A172 (cell line): Measurements from ENCODE around the gene PRSS50. TPM values are rescaled to one million over a fixed set of nuclear protein-coding genes. Genes with fewer than 3 reads are reported as not detected.

Source experiments
- DNase-seq: peaks from one replicate; pipeline ENCODE4 v3.0.0-alpha.2; 2015; ENCODE audit warnings: low spot score
- total RNA-seq: library from RNA; depleted of rRNA; stranded (reverse); fragments of >200 nt; shearing (Covaris generic); gene quantifications from 2 replicates; pipeline ENCODE4 v1.2.3, GENCODE V29; 2014; rRNA removed

Gene PRSS50
- total RNA-seq, 1 experiment from 2014 or later, result not detected

GRCh38 chr3:46670000-46670890 is 47.4 kb downstream of the PRSS50 start:
- no peak for DNase-seq

DNA sequence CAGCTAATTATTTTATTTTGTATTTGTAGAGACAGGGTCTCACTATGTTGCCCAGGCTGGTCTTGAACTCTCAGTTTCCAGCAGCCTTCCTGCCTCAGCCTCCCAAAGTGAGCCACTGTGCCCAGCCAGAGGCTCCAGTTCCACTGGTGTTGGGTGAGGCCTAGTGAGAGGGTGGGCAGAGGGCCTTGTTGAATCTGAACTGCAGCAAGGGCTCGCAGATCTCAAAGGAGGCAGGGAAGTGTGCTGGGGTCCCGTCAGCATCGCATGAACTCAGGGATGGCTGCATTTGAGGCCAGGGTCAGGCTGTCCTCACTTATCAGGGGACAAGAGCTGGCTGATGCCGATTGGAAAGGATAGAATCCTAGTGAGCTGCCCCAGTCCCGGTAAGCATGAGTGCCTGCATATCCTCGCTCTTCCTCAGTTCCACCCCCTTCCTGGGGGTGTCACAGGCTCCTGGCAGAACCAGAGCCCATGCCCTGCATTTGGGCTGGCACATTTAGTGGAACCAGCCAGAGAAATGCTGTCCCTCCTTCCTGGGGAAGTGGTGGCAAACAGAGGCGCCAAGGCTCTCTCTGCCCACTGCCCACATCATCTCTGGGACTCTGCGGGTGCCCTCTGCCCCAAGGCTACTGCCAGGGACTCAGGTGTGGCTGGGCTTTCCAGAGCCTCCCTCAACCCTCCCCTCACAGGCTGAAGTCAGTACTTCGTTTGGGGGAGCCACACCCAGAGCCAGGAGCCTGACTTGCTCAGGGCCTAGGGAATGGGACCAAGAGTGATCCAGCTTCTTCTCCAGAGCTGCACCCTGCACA is 48.3 kb downstream of the PRSS50 start:
- no peak for DNase-seq

DNA sequence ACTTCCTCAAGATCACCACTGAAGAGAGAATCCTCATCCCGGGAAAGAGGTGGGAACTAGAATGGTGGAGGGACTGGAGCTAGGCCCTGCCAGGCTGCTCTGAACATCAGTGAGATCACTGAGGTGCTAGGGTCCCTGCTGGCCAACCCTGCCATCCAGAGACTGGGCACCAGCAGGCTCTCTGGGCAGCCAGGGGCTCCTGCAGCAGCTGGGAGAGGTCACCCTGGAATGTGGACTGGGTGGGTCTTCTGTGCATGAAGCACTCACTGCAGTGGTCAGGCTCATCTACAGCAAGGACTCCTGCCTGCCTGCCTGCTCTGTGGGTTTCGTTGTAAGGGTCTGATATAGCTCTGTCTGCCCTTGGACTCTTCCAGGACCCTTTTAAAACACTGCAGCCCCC is 49.1 kb downstream of the PRSS50 start:
- DNase-seq, result no peak

DNA sequence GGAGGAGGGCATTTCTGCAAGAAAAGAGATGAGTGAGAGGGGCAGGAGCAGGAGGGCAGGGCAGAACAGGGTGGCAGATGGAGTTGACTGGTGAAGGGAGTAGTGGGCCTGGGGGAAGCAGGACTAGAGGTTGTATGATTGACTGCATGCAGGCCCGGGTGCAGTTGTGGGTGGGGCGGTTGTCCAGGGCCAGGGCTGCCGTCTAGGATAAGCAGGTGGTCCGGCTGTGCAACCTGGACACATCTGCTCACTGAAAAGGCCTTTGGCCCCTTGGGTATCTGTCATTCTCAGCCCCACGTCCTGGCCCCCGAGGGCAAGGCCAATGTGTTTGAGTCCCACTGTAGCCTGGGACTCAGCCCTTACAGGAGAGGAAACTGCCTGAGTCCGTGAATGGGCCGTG is 49.6 kb downstream of the PRSS50 start:
- DNase-seq, result no peak

DNA sequence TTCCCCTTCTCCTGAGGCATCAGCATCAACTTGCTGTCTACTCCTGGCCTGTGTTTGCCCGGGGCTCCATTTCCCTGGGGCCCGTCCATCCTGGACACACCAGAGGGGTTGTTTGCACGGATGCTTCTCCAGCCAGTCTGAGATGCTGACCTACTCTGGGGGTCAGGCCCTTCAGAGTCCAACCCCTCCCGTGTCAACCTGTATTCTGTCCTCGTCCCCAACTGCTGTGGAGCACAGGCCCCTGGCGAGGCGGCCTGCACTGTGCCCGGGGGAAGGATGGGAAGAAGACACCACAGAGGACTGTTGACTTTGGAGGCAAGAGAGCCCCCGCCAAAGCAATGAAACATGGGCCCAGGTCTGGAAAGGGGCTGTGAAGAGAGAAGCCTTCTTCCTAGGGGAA is 50.0 kb downstream of the PRSS50 start:
- no peak for DNase-seq

GRCh38 chr3:46667061-46667621 is 50.5 kb downstream of the PRSS50 start:
- DNase-seq, result no peak

DNA sequence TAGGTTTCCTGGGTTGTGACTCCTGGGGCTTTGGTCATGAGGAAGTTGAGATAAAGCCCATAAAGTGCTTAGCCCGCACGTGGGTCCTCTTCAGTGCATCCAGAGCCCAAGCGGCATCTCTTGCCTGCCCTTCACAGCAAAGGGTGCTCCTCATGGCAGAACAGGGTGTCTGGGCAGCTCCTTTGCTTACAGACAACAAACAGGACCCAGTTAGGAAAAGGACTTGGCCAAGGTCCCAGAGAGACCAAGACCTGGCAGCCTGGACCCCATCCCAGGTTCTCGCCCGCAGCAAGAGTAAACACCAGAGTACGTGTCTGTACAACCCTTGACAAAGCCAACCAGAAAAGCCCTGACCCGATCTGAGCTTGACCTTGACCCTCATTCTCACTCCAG is 51.2 kb downstream of the PRSS50 start:
- DNase-seq, result no peak

GRCh38 chr3:46665763-46666452 is 51.8 kb downstream of the PRSS50 start:
- no peak for DNase-seq

- no peak for DNase-seq
These were observed 52.5 kb downstream of the PRSS50 start for GRCh38 chr3:46664971-46665762.

DNA sequence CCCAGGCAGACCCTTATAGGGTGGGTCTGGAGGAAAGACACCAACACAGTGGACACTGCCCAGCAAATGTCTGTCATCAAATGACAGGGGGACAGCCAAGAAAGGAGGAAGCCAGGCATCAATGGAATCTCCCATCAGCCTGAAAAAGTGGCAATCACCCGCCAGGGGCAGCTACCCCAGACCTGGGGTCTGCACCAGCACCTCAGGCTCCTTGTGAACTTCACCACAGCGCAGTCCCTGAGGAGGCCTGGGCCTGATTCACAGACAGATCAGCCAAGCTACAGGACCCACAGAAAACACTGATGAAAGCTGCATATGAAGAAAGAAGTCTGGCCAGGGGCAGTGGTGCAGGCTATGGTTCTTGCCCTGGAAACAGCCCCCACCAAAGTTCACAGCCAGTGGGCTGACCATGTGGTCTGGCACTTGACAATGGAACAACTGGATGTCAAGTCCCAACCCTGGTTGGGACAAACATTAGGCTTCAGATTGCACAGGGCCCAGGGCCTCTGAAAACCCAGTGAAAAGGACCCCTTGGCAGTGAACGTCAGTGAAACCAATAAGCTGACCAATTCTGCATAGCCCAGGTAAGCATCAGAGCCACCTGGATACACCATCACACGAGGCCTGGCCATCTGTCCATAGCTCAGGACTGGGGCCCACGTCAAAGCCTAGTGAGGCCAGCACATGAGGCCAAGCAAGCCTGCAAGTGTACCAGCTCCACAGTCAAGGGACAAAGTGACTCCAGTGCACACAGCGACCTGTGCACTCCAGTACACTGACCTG is 53.3 kb downstream of the PRSS50 start:
- no peak for DNase-seq

DNA sequence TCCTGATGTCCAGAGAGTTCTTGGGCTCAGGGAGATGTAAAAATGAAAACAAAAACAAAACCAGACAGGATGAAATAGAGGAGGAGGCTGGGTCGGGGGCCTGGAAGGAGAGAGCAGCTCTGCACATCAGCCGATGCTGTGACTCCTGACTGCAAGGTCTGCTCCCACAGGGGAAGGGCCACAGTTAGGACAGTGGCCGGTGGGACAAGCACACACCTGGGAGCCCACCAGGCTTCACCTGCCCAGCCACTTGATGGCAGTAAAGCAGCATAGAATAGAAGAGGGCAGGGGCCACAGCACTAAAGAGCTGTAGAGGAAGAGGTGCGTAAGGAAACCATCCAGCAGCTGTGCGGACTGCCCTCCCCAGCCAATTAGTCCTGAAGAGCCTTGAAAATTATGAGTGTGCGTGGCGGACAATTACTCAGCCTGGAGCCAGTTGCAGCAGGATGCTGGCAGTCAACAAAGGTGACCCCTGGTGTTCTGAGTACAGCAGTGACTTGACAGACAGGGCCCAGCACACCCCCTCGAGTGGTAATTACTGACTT is 54.0 kb downstream of the PRSS50 start:
- peak; percentile 63 for DNase-seq

DNA sequence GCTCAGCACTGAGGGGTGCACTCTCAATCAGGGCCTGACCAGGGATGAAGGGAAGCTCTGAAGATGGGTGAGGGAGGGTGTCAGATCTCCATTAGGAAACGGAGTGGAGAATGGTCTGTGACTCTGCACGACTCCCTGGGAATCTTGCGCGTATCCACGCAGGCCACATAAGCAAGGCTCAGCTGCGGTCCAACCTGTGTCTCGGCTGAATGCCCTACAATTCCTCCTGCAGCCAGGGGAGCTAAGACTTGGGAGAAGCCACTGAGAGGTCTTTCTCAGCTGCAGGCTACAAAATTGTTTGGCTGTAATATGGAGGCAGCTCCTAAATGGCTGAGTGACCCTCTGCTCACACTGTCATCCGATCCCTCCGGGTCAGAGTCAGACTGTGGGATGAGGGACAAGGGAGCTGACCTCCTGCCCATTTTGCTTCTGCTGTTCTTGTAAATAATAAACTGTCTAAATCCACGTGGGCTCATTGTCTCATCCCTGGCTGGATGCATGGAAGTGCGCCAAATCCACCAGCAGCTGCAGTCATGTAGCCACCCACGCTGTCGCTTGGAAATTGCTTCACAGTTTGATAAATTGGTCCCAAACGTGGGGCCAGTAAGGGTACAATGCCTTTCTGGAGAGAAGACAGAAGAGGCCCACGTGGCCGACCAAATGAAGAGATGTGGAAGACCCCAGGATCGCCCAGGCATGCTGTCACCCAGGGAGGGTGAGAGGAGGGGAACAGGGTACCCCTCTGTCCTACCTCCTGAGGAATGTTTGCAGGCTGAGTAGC is 54.7 kb downstream of the PRSS50 start:
- peak; percentile 14 for DNase-seq

Other genes with a start within 250 kb of the PRSS50 start
- gene RTP3, start 219.9 kb downstream of the PRSS50 start, total RNA-seq, result not detected in 2 replicates
- gene LRRC2, start 151.6 kb downstream of the PRSS50 start, total RNA-seq, result 0.07 TPM in 1 of 2 replicates, not detected in the other
- not detected in 2 replicates for gene FAM240A, start 105.3 kb downstream of the PRSS50 start, total RNA-seq
- gene ALS2CL, start 24.2 kb downstream of the PRSS50 start, total RNA-seq, result 5.4 and 5.6 TPM in 2 replicates
- gene TMIE, start 16.5 kb downstream of the PRSS50 start, total RNA-seq, result 0.12 TPM in 1 of 2 replicates, not detected in the other
- 0.57 and 1.3 TPM in 2 replicates for gene MYL3, start 145.6 kb upstream of the PRSS50 start, total RNA-seq
- gene PTH1R, start 159.9 kb upstream of the PRSS50 start, total RNA-seq, result 2.8 and 4.9 TPM in 2 replicates